AG09309 (cell line): ENCODE data around the gene TMEM150B.

ENCODE experiments used
- DNase-seq: peaks from one replicate; pipeline ENCODE4 v3.0.0-alpha.2; 2010; ENCODE audit warnings: low read depth
- H3K4me3 ChIP-seq: 2 replicates; pipeline ENCODE4 v1.5.1; 2011; ENCODE audit warnings: mild to moderate bottlenecking, low read depth, low read length, moderate library complexity; ENCODE audit not compliant: control insufficient read depth
- CTCF ChIP-seq: IDR thresholded peaks from 2 replicates; pipeline ENCODE4 v1.5.1; 2011; ENCODE audit warnings: mild to moderate bottlenecking, low read depth, low read length, inconsistent platforms; ENCODE audit not compliant: insufficient read depth, control insufficient read depth; ENCODE audit errors: missing control alignments

Gene TMEM150B

GRCh38 chr19:55362990-55363716, 38.0 kb upstream of the TMEM150B start, which contains the start of gene GARIN5B:
TSS of gene GARIN5B (minus strand) at chr19:55363260. CDS start at chr19:55363066, 194 bp downstream.
- TF ChIP-seq CTCF: no peak
- H3K4me3 ChIP-seq: no peak within 1 kb of the TSS
- DNase-seq: no peak

GRCh38 chr19:55362174-55362989, 37.2 kb upstream of the TMEM150B start:
- no peak for TF ChIP-seq CTCF
- no peak overlapping the region for H3K4me3 ChIP-seq
- DNase-seq: no peak

- no peak for TF ChIP-seq CTCF
- no peak overlapping the region for H3K4me3 ChIP-seq
- DNase-seq: no peak
Measured at GRCh38 chr19:55360902-55361301, 35.8 kb upstream of the TMEM150B start.

- no peak for TF ChIP-seq CTCF
- DNase-seq: no peak
- no peak overlapping the region for H3K4me3 ChIP-seq
Measured at GRCh38 chr19:55358943-55359908, 34.1 kb upstream of the TMEM150B start.

- no peak for DNase-seq
- no peak overlapping the region for H3K4me3 ChIP-seq
- no peak for TF ChIP-seq CTCF
Measured at GRCh38 chr19:55358493-55358892, 33.4 kb upstream of the TMEM150B start.

- TF ChIP-seq CTCF: no peak
- H3K4me3 ChIP-seq: no peak overlapping the region
- DNase-seq: no peak
Measured at GRCh38 chr19:55355213-55355821, 30.2 kb upstream of the TMEM150B start.
